HCT116 (cell line): ENCODE measurements around the gene TAF1B. TPM values are rescaled to one million over a fixed set of nuclear protein-coding genes. Genes with fewer than 3 reads are reported as not detected.

Experiments used
- ATAC-seq: fragments of 200-7000 bp; cut with Tn5 transposase; 2 replicates; pipeline ENCODE4 v1.9.1; 2020; ENCODE audit warnings: mild to moderate bottlenecking, moderate library complexity
- BruUV-seq: library from RNA; stranded (reverse); fragments of 400-500 nt; replicated peaks from 2 replicates; lab custom pipeline; 2021; lab: Mats Ljungman, UMichigan
- CTCF ChIA-PET: fragments of 300-600 bp; sonication (Branson Sonifier 250); formaldehyde crosslinking; loops from one replicate; lab custom pipeline; 2021; ENCODE audit warnings: antibody characterized with exemption; lab: Charles Lee
- POLR2A ChIA-PET: fragments of 300-600, 350-600 bp; sonication (Branson Sonifier 250); formaldehyde crosslinking; loops from one replicate; lab custom pipeline; 2021; ENCODE audit warnings: antibody characterized with exemption; lab: Charles Lee
- RAD21 ChIA-PET, 2 experiments: fragments of 300-600 bp; sonication (Branson Sonifier 250); formaldehyde crosslinking; loops; one replicate each; lab custom pipeline; 2023; ENCODE audit warnings: low total read pairs in 2 of 2; ENCODE audit not compliant: uncharacterized antibody in 2 of 2, unreplicated experiment in 2 of 2, low non-redundant PET in 1 of 2; lab: Charles Lee
- DNase-seq: peaks from one replicate; pipeline ENCODE4 v3.0.0-alpha.2; 2010; ENCODE audit warnings: low read depth, low spot score
- H2AFZ ChIP-seq: fragments of 200-600 bp; shearing (Covaris generic), sonication (generic); 2 replicates; pipeline ENCODE4 v1.6.1; 2017; ENCODE audit warnings: low read depth, mixed run types, mixed read lengths, antibody characterized with exemption, low read length; ENCODE audit not compliant: poor library complexity, severe bottlenecking
- H3K27ac ChIP-seq: 2 replicates; pipeline ENCODE4 v1.5.1; 2012; ENCODE audit warnings: low read depth, low read length
- H3K27me3 ChIP-seq: fragments of 200-600 bp; sonication (generic); 2 replicates; pipeline ENCODE4 v1.6.1; 2016; ENCODE audit warnings: mixed run types, low read length, mixed read lengths; ENCODE audit not compliant: insufficient read depth
- H3K36me3 ChIP-seq, 2 experiments: fragments of 200-500 bp in 1 of 2; fragments of 200-600 bp in 1 of 2; sonication (Bioruptor generic) in 1 of 2; sonication (generic) in 1 of 2; 2 replicates each; pipeline versions ENCODE4 v1.5.1 to v1.6.1; 2014 to 2016; ENCODE audit warnings: low read length in 2 of 2, inconsistent platforms in 1 of 2, mixed read lengths in 1 of 2, mixed run types in 1 of 2; ENCODE audit not compliant: insufficient read depth in 2 of 2, control insufficient read depth in 1 of 2
- H3K4me1 ChIP-seq, 2 experiments: fragments of 200-600 bp in 1 of 2; sonication (generic) in 1 of 2; 2 replicates each; pipeline versions ENCODE4 v1.5.1 to v1.6.1; 2012 to 2017; ENCODE audit warnings: low read length in 2 of 2, inconsistent platforms in 1 of 2, mild to moderate bottlenecking in 1 of 2, mixed read lengths in 1 of 2, mixed run types in 1 of 2, moderate library complexity in 1 of 2; ENCODE audit not compliant: insufficient read depth in 2 of 2, control insufficient read depth in 1 of 2
- H3K4me2 ChIP-seq: fragments of 200-600 bp; sonication (generic); 2 replicates; pipeline ENCODE4 v1.6.1; 2017; ENCODE audit warnings: mixed run types, low read length, mixed read lengths
- H3K4me3 ChIP-seq, 2 experiments: fragments of 200-600 bp in 1 of 2; sonication (generic) in 1 of 2; replicated peaks in 1 of 2; 2 replicates each; pipeline ENCODE4 v1.5.1; 2011 to 2016; ENCODE audit warnings: low read length in 2 of 2, control low read depth in 1 of 2, low read depth in 1 of 2, mild to moderate bottlenecking in 1 of 2, mixed read lengths in 1 of 2, mixed run types in 1 of 2
- H3K79me2 ChIP-seq: fragments of 200-600 bp; sonication (generic); 2 replicates; pipeline ENCODE4 v1.6.1; 2017; ENCODE audit warnings: mild to moderate bottlenecking, mixed run types, low read length, moderate library complexity, mixed read lengths; ENCODE audit not compliant: insufficient read depth
- H3K9ac ChIP-seq: fragments of 200-600 bp; sonication (generic); 2 replicates; pipeline ENCODE4 v1.6.1; 2016; ENCODE audit warnings: low read length, mixed read lengths
- H3K9me2 ChIP-seq: fragments of 200-600 bp; sonication (generic), shearing (Covaris generic); 2 replicates; pipeline ENCODE4 v1.6.1; 2017; ENCODE audit warnings: mixed run types, mild to moderate bottlenecking, moderate library complexity; ENCODE audit not compliant: insufficient read depth
- H3K9me3 ChIP-seq, 2 experiments: fragments of 200-500 bp in 1 of 2; fragments of 200-600 bp in 1 of 2; sonication (Bioruptor generic) in 1 of 2; sonication (generic) in 1 of 2; 2 replicates each; pipeline ENCODE4 v1.6.1; 2014 to 2017; ENCODE audit warnings: low read length in 2 of 2, mixed read lengths in 2 of 2, inconsistent platforms in 1 of 2, low read depth in 1 of 2, mild to moderate bottlenecking in 1 of 2, mixed run types in 1 of 2, moderate library complexity in 1 of 2; ENCODE audit not compliant: control insufficient read depth in 1 of 2, insufficient read depth in 1 of 2
- H4K20me1 ChIP-seq: fragments of 200-600 bp; sonication (generic), shearing (Covaris generic); 2 replicates; pipeline ENCODE4 v1.6.1; 2017; ENCODE audit warnings: mixed run types, mild to moderate bottlenecking, moderate library complexity; ENCODE audit not compliant: insufficient read depth
- CEBPB ChIP-seq: IDR thresholded peaks from 2 replicates; pipeline ENCODE4 v1.6.1; 2012; ENCODE audit warnings: low read depth
- EGR1 ChIP-seq: IDR thresholded peaks from 2 replicates; pipeline ENCODE4 v1.6.1; 2012; ENCODE audit warnings: low read depth
- ELF1 ChIP-seq: IDR thresholded peaks from 2 replicates; pipeline ENCODE4 v1.6.1; 2012; ENCODE audit warnings: low read depth, borderline replicate concordance
- EZH2 ChIP-seq: fragments of 200-600 bp; sonication (generic); IDR thresholded peaks from 2 replicates; pipeline ENCODE4 v1.6.1; 2017; ENCODE audit warnings: antibody characterized with exemption, mixed run types
- EZH2phosphoT487 ChIP-seq: fragments of 200-600 bp; IDR thresholded peaks from 2 replicates; pipeline ENCODE4 v1.6.1; 2018; ENCODE audit warnings: antibody characterized with exemption, borderline replicate concordance
- JUND ChIP-seq: IDR thresholded peaks from 2 replicates; pipeline ENCODE4 v1.6.1; 2012
- POLR2AphosphoS5 ChIP-seq: IDR thresholded peaks from 2 replicates; pipeline ENCODE4 v1.6.1; 2011; ENCODE audit warnings: mild to moderate bottlenecking, low read depth, low read length, moderate library complexity
- RAD21 ChIP-seq: IDR thresholded peaks from 2 replicates; pipeline ENCODE4 v1.6.1; 2012; ENCODE audit warnings: low read depth, mild to moderate bottlenecking
- SIN3A ChIP-seq: IDR thresholded peaks from 2 replicates; pipeline ENCODE4 v1.6.1; 2012; ENCODE audit warnings: low read depth
- TCF7L2 ChIP-seq: IDR thresholded peaks from 2 replicates; pipeline ENCODE4 v1.7.0; 2011; ENCODE audit warnings: borderline replicate concordance, inconsistent platforms; ENCODE audit not compliant: insufficient read depth, insufficient read length; ENCODE audit errors: extremely low read depth
- ZFX ChIP-seq: fragments of 450-650 bp; IDR thresholded peaks from 2 replicates; pipeline ENCODE4 v1.6.1; 2017
- intact Hi-C: fragments of 100-400 bp; cut with micrococcal nuclease; formaldehyde crosslinking; loops from 2 replicates; pipeline ENCODE4 v1.10.0; 2022
- total RNA-seq: library from RNA; stranded (reverse); gene quantifications from one replicate; pipeline ENCODE4 v1.2.1, GENCODE V29; 2021; ENCODE audit not compliant: unreplicated experiment
- TF ChIP-seq, protein P1 (sequence below): IDR thresholded peaks from 2 replicates; pipeline ENCODE4 v1.6.1; 2011; ENCODE audit warnings: mild to moderate bottlenecking, low read length, moderate library complexity; ENCODE audit not compliant: insufficient replicate concordance; ENCODE audit errors: extremely low read depth
- TF ChIP-seq, protein P2 (sequence below): IDR thresholded peaks from 2 replicates; pipeline ENCODE4 v1.6.1; 2012
- TF ChIP-seq, protein P3 (sequence below): IDR thresholded peaks from 2 replicates; pipeline ENCODE4 v1.6.1; 2012; ENCODE audit warnings: low read depth

TAF1B gene
- total RNA-seq, 1 experiment from 2014 or later: 27.9 TPM

DNA sequence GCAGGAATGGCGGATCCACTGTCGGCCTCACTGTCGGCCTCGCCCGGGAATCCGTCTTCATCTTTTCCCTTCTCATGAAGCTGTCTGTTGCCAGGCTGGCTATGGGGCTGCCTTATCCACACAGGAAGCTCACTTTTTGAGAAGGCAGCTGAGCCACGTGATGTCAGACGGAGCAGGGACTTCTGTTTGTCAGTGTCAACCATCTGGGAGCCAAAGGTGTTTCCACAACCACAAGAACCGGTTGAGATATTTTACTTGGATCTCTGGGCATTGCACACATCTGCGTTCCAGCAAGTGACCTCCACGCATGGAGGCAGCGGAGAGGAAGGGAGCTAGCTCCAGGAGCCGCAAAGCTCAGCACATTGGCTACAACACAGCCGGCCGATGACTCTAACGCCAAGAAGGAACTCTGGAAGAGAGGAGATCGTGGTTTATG, 27.4 kb upstream of the TAF1B start:
- POLR2A ChIA-PET: interaction anchor here (1.0 kb wide), 1 partner anchor 28 kb away, joined by 3 read pairs; the partner anchor contains the start of gene TAF1B
- ATAC-seq: no peak
- intact Hi-C loops: loop anchor here (10.0 kb wide), 1 partner anchor 619 kb away; no protein-coding TSS in a partner anchor

More for the DNA sequence above, 27.4 kb upstream of the TAF1B start:
- no peak overlapping the region for H3K9ac ChIP-seq
- TF ChIP-seq EZH2 (no peak), RAD21 (no peak), TCF7L2 (no peak), EZH2phosphoT487 (no peak), POLR2AphosphoS5 (no peak), CEBPB (no peak), SIN3A (no peak), ZFX (no peak), ELF1 (no peak), EGR1 (no peak), JUND (no peak)
- TF ChIP-seq, protein P1, sequence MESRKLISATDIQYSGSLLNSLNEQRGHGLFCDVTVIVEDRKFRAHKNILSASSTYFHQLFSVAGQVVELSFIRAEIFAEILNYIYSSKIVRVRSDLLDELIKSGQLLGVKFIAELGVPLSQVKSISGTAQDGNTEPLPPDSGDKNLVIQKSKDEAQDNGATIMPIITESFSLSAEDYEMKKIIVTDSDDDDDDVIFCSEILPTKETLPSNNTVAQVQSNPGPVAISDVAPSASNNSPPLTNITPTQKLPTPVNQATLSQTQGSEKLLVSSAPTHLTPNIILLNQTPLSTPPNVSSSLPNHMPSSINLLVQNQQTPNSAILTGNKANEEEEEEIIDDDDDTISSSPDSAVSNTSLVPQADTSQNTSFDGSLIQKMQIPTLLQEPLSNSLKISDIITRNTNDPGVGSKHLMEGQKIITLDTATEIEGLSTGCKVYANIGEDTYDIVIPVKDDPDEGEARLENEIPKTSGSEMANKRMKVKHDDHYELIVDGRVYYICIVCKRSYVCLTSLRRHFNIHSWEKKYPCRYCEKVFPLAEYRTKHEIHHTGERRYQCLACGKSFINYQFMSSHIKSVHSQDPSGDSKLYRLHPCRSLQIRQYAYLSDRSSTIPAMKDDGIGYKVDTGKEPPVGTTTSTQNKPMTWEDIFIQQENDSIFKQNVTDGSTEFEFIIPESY: no peak
- TF ChIP-seq, protein P2, sequence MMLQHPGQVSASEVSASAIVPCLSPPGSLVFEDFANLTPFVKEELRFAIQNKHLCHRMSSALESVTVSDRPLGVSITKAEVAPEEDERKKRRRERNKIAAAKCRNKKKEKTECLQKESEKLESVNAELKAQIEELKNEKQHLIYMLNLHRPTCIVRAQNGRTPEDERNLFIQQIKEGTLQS: no peak
- TF ChIP-seq, protein P3, sequence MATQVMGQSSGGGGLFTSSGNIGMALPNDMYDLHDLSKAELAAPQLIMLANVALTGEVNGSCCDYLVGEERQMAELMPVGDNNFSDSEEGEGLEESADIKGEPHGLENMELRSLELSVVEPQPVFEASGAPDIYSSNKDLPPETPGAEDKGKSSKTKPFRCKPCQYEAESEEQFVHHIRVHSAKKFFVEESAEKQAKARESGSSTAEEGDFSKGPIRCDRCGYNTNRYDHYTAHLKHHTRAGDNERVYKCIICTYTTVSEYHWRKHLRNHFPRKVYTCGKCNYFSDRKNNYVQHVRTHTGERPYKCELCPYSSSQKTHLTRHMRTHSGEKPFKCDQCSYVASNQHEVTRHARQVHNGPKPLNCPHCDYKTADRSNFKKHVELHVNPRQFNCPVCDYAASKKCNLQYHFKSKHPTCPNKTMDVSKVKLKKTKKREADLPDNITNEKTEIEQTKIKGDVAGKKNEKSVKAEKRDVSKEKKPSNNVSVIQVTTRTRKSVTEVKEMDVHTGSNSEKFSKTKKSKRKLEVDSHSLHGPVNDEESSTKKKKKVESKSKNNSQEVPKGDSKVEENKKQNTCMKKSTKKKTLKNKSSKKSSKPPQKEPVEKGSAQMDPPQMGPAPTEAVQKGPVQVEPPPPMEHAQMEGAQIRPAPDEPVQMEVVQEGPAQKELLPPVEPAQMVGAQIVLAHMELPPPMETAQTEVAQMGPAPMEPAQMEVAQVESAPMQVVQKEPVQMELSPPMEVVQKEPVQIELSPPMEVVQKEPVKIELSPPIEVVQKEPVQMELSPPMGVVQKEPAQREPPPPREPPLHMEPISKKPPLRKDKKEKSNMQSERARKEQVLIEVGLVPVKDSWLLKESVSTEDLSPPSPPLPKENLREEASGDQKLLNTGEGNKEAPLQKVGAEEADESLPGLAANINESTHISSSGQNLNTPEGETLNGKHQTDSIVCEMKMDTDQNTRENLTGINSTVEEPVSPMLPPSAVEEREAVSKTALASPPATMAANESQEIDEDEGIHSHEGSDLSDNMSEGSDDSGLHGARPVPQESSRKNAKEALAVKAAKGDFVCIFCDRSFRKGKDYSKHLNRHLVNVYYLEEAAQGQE: no peak
- TF ChIP-seq, all 23 proteins: peak for 0
- Histone ChIP-seq H3K4me3 (no peak overlapping the region), H2AFZ (no peak overlapping the region), H3K9me2 (no peaks in the 10 kb centered on the region), H3K79me2 (no peaks in the 10 kb centered on the region), H3K27me3 (no peaks in the 10 kb centered on the region), H3K4me1 (peaks cover 5 to 23% of the 10 kb centered on the region in 2 experiments), H3K27ac (no peak overlapping the region), H4K20me1 (no peaks in the 10 kb centered on the region), H3K36me3 (no peaks in the 10 kb centered on the region), H3K9me3 (no peaks in the 10 kb centered on the region), H3K4me2 (no peak overlapping the region)
- BruUV-seq: no TSS peak
- RAD21 ChIA-PET: no interaction called here
- CTCF ChIA-PET: interaction anchor here (0.7 to 1.6 kb wide), 3 partner anchors 14 to 281 kb away, joined by 3 read pairs; no protein-coding TSS in a partner anchor
- DNase-seq: no peak
